Measurements from ENCODE around the gene VRK2. TPM values are rescaled to one million over a fixed set of nuclear protein-coding genes. Genes with fewer than 3 reads are reported as not detected.

VRK2 gene
- total and polyA plus RNA-seq, 8 donors: 4.7 to 18.1 (median 13.3) TPM

DNA sequence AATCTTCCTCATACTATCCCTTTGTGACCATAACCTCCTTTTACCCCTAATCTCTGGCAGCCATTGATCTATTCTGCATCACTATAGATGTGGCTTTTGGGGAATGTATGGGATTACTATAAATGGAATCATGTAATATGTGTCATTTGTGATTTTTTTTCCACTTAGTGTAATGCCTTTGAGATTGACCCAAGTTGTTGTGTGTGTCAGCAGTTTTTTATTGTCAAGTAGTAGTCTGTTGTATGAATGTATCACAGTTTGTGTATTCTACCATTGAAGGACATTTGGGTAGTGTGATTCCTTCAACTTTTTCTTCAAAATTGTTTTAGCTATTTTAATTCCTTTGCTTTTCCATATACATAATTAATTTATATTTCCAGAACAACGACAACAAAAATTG lies 18.6 kb downstream of the VRK2 start:
- FAIRE-seq: no peak
- no peaks in the 10 kb centered on the region for H3K9me3 ChIP-seq
- 91 to 100% methylated on average over 1 of the region's 1 CpG for WGBS, 2 donors

DNA sequence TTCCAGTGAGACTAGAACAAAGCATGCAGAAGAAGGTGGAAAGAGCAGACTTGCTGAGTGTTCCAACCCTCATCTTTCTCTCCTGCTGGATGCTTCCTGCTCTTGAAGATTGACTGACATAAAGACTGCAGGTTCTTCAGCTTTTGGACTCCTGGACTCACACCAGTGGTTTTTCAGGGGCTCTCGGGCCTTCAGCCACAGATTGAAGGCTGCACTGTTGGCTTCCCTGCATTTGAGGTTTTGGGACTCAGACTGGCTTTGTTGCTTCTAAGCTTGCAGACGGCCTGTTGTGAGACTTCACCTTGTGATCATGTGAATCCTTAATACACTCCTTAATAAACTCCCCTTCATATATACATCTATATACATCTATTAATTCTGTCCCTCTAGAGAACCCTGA lies 20.4 kb downstream of the VRK2 start:
- no peaks in the 10 kb centered on the region for H3K4me1 ChIP-seq
- FAIRE-seq (no peak), DNase-seq (no peak), ATAC-seq (no peak)
- intact Hi-C loops (cut with DNase I): no loop called here
- H3K4me3 ChIP-seq: no peak overlapping the region
- no peak overlapping the region for H3K27ac ChIP-seq
- no peaks in the 10 kb centered on the region for H3K9me3 ChIP-seq
- no peaks in the 10 kb centered on the region for H3K36me3 ChIP-seq
- H3K27me3 ChIP-seq: no peaks in the 10 kb centered on the region
- TF ChIP-seq, protein P1, sequence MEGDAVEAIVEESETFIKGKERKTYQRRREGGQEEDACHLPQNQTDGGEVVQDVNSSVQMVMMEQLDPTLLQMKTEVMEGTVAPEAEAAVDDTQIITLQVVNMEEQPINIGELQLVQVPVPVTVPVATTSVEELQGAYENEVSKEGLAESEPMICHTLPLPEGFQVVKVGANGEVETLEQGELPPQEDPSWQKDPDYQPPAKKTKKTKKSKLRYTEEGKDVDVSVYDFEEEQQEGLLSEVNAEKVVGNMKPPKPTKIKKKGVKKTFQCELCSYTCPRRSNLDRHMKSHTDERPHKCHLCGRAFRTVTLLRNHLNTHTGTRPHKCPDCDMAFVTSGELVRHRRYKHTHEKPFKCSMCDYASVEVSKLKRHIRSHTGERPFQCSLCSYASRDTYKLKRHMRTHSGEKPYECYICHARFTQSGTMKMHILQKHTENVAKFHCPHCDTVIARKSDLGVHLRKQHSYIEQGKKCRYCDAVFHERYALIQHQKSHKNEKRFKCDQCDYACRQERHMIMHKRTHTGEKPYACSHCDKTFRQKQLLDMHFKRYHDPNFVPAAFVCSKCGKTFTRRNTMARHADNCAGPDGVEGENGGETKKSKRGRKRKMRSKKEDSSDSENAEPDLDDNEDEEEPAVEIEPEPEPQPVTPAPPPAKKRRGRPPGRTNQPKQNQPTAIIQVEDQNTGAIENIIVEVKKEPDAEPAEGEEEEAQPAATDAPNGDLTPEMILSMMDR (IDR thresholded peaks at IDR 0.05): no peak
- WGBS, 2 donors: 89 to 93% methylated on average over 2 of the region's 2 CpGs

More for the DNA sequence above, 18.6 kb downstream of the VRK2 start:
- Histone ChIP-seq H3K27ac (no peak overlapping the region), H3K4me1 (no peaks in the 10 kb centered on the region), H3K27me3 (no peaks in the 10 kb centered on the region), H3K36me3 (no peaks in the 10 kb centered on the region), H3K4me3 (no peak overlapping the region)
- DNase-seq (no peak), ATAC-seq (no peak)
- intact Hi-C loops (cut with DNase I): no loop called here
- TF ChIP-seq, protein P1 (IDR thresholded peaks at IDR 0.05): no peak

DNA sequence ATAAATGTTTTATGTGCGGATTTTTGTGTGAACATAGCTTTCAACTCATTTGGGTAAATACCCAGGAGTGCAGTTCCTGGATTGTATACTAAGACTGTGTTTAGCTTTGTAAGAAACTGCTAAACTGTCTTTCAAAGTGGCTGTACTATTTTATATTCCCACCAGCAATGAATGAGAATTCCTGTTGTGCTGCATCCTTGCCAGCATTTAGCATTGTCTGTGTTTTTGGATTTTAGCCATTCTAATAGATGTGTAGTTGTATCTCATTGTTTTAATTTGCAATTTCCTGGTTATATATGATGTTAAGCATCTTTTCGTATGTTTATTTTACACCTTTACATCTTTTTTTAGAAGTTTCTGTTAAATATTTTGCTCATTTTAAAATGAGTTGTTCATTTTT lies 24.2 kb downstream of the VRK2 start:
- no peaks in the 10 kb centered on the region for H3K9me3 ChIP-seq
- no peak overlapping the region for H3K4me3 ChIP-seq
- FAIRE-seq (no peak), ATAC-seq (no peak), DNase-seq (no peak)
- H3K27me3 ChIP-seq: no peaks in the 10 kb centered on the region
- H3K4me1 ChIP-seq: no peaks in the 10 kb centered on the region
- no peaks in the 10 kb centered on the region for H3K36me3 ChIP-seq
- no peak overlapping the region for H3K27ac ChIP-seq
- 99 to 100% methylated on average over 2 of the region's 2 CpGs for WGBS, 2 donors
- intact Hi-C loops (cut with DNase I): no loop called here
- TF ChIP-seq, protein P1 (IDR thresholded peaks at IDR 0.05): no peak

DNA sequence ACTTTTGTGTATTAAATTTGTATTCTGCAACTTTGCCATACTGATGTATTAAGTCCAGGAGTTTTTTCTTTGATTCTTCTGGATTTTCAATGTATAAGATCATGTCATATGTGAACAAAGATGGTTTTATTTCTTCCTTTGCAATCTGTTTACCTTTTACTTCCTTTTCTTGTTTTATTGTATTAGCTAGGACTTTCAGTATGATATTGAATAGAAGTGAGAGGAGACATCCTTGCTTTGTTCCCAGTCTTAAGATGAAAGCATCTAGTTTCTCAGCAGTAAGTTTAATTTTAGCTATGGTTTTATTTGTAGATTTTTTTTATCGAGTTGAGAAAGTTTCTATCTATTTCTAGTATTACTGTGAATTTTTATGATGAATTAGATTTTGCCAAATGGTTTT lies 25.5 kb downstream of the VRK2 start:
- Histone ChIP-seq H3K36me3 (no peaks in the 10 kb centered on the region), H3K4me3 (no peak overlapping the region), H3K27me3 (no peaks in the 10 kb centered on the region), H3K9me3 (no peaks in the 10 kb centered on the region), H3K27ac (no peak overlapping the region), H3K4me1 (no peaks in the 10 kb centered on the region)
- FAIRE-seq (no peak), DNase-seq (no peak), ATAC-seq (no peak)
- intact Hi-C loops (cut with DNase I): no loop called here
- TF ChIP-seq, protein P1 (IDR thresholded peaks at IDR 0.05): no peak
- 86 to 91% methylated on average over 1 of the region's 1 CpG for WGBS, 2 donors

DNA sequence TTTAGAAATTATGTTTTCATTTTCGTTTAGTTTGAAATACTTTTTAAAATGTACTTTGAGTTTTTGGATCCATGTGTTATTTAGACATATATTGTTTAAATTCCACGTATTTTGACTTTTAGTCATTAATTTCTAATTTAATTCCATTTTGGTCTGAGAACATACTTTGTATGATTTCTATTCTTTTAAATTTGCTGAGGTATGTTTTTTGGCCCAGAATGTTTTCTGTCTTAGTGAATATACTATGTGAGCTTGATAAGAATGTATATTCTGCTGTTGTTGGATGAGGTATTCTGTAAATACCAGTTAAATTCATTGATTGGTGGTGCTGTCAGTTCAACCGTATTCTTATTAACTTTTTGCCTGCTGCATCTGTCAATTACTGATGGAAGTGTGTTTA lies 26.4 kb downstream of the VRK2 start:
- TF ChIP-seq, protein P1 (IDR thresholded peaks at IDR 0.05): no peak
- no peak for ATAC-seq
- no peak overlapping the region for H3K27ac ChIP-seq
- no peaks in the 10 kb centered on the region for H3K9me3 ChIP-seq
- H3K36me3 ChIP-seq: no peaks in the 10 kb centered on the region
- peak; percentile 29 for FAIRE-seq
- no peaks in the 10 kb centered on the region for H3K27me3 ChIP-seq
- intact Hi-C loops (cut with DNase I): no loop called here
- WGBS, 2 donors: 91% methylated on average over 3 of the region's 3 CpGs
- no peaks in the 10 kb centered on the region for H3K4me1 ChIP-seq
- no peak overlapping the region for H3K4me3 ChIP-seq
- DNase-seq: no peak

Data from pancreas (tissue), 10 donors.